PC-3 (cell line): ENCODE measurements around the gene SLC13A4.

Experiments
- CTCF ChIP-seq: fragments of 300-600 bp; sonication (generic); conservative IDR thresholded peaks from 2 replicates; pipeline ENCODE4 v1.5.1; 2017; ENCODE audit warnings: antibody characterized with exemption, low read depth, mild to moderate bottlenecking, low read length
- EZH2 ChIP-seq: fragments of 300-600 bp; sonication (generic); IDR thresholded peaks from one replicate; pipeline ENCODE4 v1.6.1; 2017; ENCODE audit warnings: antibody characterized with exemption, mild to moderate bottlenecking, low read length; ENCODE audit not compliant: unreplicated experiment
- EZH2phosphoT487 ChIP-seq: fragments of 300-600 bp; sonication (generic); IDR thresholded peaks from 2 replicates; pipeline ENCODE4 v1.6.1; 2018; ENCODE audit warnings: mild to moderate bottlenecking, antibody characterized with exemption, low read length, borderline replicate concordance

DNA sequence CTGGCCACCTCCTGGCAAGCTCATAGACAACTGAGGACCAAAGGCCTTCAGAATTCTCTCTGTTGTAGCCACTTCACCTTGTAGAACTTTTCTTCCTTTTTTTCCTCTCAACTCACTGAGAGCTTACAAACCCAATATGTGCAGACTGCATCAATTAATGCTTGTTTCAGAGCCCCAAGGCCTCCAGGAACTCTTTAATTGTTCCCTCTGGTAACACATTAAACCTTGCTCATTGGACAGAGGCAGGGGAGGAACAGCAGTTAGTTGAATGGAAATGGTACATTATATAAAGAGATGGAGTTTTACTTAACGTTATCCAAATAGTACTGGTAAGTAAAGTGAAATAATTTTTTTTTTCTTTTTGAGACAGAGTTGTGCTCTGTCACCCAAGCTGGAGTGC, 40.5 kb downstream of the SLC13A4 start:
- no peak for TF ChIP-seq CTCF
- TF ChIP-seq EZH2, result no peak
- no peak for TF ChIP-seq EZH2phosphoT487
